HG03558 (cell line): ENCODE data around the gene LEMD2.

ENCODE experiments used
- ATAC-seq: cut with Tn5 transposase; IDR thresholded peaks from one replicate; pipeline ENCODE4 v1.9.1; 2021; ENCODE audit warnings: moderate number of reproducible peaks; ENCODE audit not compliant: unreplicated experiment; ENCODE audit errors: extremely low read depth

The LEMD2 gene

GRCh38 chr6:33820784-33821520 lies 32.0 kb upstream of the LEMD2 start:
- ATAC-seq = no peak

DNA sequence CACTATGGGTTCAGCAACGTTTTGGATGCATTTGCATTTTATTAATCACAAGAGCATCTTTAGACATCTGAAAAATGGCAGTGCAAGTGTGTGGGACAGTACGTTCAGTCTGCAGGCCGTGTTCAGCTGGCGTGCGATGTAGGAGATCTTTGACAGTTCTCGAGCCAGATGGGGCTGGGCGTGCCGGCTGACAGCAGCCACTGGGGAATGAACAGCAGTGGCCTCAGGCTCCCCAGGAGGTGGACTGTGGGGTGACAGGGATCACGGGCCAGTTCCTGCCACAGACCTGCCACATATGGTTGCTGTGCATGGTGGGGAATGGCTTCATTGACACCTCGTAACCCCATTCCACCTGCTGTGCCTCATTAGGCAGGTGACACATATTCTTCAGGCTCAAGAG lies 31.3 kb upstream of the LEMD2 start:
- no peak for ATAC-seq

DNA sequence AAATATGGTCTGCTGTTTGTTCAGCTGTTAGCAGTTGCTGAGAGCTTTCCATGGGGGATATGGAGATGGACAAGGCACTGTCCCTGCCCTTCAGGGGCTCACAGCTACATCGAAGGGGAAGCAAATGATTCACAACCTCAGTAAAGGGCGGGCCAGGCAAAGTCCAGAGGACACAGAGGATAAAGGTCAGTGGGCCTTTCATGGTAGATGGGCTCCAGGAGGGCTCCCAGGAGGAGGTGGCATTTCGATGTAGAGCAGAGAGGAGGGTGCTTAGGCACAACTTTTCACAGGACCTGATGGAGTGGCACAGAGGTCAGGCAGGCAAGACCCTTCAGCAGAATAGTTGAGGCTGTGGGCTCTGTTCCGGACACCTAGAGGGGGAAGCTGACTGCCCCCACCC lies 30.1 kb upstream of the LEMD2 start:
- ATAC-seq = no peak

DNA sequence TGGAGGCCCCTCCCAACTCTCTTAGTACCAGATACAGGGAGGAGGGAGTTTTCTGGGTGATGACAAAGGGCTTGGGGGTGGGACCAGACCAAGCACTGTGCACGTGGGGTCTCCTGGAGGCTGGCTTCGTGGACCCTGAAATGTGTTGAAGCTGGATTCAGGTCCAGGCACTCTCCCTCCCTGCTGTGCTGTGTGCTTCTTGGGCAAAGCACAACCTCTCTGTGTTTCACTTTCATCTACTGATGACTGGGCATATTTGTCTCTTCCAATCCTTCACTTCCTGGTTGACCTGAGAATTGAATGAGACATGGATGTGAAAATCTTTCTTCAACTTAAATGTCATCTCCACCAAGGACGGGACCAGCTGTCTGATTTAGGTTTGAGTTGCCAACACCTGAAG lies 29.4 kb upstream of the LEMD2 start:
- ATAC-seq = no peak

DNA sequence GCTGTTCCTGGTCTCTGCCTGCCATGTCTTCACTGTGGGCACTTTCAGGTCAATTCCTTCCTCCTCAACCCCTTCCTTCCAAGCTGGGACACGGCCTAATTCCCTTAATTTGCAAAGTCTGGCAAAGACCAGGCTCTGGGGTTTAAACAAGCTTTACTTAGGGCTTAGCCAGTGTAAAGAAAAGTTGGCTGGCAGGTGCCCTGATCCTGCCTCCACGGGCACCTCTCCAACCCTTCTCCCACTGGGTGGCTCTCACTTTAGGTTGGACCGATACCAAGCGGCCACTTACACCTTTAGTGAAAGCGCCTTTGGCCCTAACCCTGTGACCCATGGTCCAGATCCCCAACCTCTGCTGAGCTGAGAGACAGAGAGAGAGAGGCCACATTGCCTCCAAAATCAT lies 28.6 kb upstream of the LEMD2 start:
- no peak for ATAC-seq

- ATAC-seq = no peak
Measured at GRCh38 chr6:33816911-33817310, 28.0 kb upstream of the LEMD2 start.

DNA sequence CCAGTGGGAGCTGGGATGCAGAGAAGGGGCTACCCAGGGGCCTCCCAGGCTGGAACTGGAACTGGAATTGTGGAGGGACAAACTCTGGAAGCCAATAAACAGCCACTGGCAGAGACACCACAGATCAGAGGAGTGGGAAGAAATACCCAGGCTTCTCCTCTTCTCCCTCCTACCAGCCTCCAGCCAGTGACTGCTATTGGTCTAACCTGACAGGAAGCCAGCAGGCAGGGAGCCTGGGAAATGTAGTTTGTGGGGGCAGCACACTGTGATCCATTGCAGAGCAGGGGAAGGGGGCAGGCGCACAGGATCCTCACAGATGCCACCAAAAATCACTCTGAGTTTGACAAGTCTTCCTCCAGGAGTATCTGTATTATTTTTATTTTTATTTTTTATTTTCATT lies 26.9 kb upstream of the LEMD2 start:
- no peak for ATAC-seq

- ATAC-seq = no peak
Measured at GRCh38 chr6:33813990-33814985, 25.4 kb upstream of the LEMD2 start.

- no peak for ATAC-seq
Measured at GRCh38 chr6:33813246-33813904, 24.4 kb upstream of the LEMD2 start.

DNA sequence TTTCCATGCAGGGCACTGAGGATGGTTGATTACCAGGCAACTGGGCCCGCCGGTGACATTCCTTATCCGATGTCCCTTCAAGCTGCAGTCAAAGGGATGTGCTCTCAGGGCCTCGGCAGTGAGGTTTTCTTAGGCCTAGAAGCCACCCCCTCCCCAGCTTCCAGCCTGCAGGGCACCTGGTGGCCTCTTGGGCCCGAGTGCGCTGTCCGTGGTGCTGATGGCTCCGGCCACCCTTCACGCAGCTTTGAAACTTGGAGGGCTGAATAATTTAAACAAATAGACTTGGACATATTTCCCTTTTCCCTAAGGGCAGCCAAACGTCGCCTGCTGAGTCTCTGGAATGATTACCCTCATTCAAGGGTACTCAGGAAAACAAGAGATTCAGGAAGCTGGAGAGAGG lies 23.7 kb upstream of the LEMD2 start:
- ATAC-seq = no peak

GRCh38 chr6:33809594-33809993 lies 20.7 kb upstream of the LEMD2 start:
- ATAC-seq = no peak

DNA sequence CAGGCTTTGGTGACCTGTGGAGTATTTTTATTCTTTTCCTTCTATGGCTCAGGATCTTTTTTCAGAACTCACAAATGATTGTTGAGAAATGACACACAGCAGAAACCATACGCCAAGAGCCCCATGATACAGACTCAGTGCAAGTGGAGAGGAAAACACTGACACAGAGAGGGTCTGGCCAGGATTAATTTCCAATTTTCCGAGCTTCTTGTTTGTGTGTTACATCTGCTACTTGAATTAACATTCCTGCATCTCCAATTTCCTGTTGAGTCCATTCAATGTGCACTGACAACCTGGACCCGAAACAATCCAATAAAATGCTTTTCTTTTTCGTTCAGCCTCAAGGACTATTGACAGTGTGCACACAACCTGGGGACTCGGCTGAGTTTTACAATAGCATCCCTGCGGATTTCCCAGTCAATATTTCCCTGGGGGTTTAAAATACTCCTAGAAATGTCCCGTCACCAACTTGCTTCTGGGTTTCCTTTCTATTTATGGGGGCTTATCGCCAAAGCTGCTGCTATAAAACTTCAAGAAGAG lies 19.8 kb upstream of the LEMD2 start:
- ATAC-seq = no peak

DNA sequence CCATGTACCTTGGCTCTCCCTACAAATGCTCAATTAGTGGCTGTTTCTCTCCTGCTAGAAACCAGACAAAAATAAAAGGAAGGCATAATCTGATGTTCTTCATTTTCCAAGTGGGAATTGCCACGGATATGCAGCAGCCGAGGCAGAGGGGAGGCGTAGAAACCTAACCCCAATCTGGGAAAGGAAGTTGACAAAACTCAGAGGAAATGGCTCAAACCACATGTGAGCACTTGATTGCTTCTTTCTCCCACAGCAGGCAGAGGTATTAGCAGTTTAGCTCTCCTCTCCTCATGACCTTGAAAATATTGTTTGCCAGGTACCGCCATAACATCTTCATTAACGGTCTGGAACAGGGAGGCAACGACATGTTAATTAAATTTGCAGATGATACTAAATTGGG lies 18.7 kb upstream of the LEMD2 start:
- ATAC-seq = no peak

- ATAC-seq = no peak
Measured at GRCh38 chr6:33806841-33807240, 17.9 kb upstream of the LEMD2 start.

DNA sequence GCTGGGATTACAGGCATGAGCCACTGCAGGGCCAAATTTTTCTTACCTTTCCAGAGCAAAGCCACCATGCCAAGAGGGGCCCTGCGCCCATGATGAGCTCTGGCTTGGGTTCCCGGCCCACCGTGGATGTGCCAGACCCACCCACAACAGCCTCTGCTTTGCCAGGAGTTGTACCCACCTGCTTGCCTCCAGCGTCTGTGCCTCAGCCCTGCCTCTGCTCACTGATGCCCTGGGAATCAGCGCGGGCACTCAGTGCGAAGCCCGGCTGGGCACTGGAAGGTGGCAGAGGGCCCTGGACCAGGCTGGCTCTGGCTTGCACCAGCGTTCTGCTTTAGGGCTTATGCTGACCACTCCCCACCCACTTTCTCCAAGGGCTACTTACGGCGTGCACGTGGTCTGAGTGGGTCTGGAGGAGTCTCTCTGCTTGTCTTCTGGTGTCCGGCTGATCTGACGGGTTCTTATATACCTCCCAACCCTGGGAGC lies 14.7 kb upstream of the LEMD2 start, which contains the start of gene MLN:
MLN (minus strand) TSS at position 433 of the 483 bp plus-strand sequence. CDS start 2,840 bp downstream, outside the sequence.
- ATAC-seq = no peak

GRCh38 chr6:33802186-33802958 lies 13.4 kb upstream of the LEMD2 start:
- ATAC-seq = no peak

DNA sequence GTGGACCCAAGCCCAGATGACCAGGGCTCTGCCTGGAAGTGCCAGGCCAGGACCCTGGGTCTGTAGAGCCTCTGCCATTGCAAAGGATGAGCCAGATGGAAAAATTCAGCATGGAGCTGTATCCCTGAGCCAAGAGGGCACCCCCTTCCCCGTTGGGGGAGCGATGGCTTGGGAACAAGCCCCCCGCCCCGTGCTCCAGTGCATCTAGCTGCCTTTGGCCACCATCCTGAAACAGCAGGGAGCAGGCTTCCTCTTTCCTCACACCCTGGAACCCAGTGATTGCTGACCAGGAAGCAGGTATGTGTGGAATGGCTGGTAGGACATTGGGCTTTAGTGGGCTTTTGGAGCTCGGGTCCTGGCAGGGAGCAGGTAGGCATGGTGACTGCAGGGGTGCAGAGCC lies 12.7 kb upstream of the LEMD2 start:
- ATAC-seq = no peak

GRCh38 chr6:33800248-33800969 lies 11.5 kb upstream of the LEMD2 start:
- ATAC-seq = no peak
